Activated CD4-positive, alpha-beta T cell treated with anti-CD3 and anti-CD28 coated beads, Interleukin-2, amount 50 U/mL, for 24 hours (primary cell): ENCODE measurements around the gene RNF31.

Experiments used
- DNase-seq, 2 donors: peaks; one replicate each; pipeline ENCODE4 v3.0.0-alpha.2; 2020; ENCODE audit warnings: low read depth in 1 of 2, low spot score in 1 of 2

The RNF31 gene

GRCh38 chr14:24116128-24116814 lies 31.0 kb upstream of the RNF31 start:
- DNase-seq: no peak

GRCh38 chr14:24117179-24117578 lies 30.1 kb upstream of the RNF31 start:
- no peak for DNase-seq

GRCh38 chr14:24119691-24120090 lies 27.6 kb upstream of the RNF31 start:
- DNase-seq: no peak

- no peak for DNase-seq
Observed at GRCh38 chr14:24121210-24121609, 26.1 kb upstream of the RNF31 start.

GRCh38 chr14:24122416-24122815 lies 24.9 kb upstream of the RNF31 start:
- no peak for DNase-seq

GRCh38 chr14:24122898-24123297 lies 24.4 kb upstream of the RNF31 start:
- no peak for DNase-seq

- DNase-seq: no peak
Observed at GRCh38 chr14:24123424-24124417, 23.6 kb upstream of the RNF31 start.

DNA sequence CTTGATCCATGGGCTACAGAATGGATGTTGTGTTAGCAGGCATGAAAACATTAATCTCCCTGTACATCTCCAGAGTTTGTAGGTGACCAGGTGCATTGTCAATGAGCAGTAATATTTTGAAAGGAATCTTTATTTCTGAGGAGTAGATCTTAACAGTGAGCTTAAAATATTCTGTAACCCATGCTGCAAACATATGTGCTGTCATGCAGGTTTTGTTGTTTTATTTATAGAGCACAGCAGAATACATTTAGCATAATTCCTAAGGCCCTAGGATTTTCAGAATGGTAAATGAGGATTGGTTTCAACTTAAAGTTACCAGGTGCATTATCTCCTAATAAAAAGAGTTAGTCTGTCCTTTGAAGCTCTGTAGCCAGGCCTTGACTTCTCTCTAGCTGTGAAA lies 20.4 kb upstream of the RNF31 start:
- DNase-seq: no peak

DNA sequence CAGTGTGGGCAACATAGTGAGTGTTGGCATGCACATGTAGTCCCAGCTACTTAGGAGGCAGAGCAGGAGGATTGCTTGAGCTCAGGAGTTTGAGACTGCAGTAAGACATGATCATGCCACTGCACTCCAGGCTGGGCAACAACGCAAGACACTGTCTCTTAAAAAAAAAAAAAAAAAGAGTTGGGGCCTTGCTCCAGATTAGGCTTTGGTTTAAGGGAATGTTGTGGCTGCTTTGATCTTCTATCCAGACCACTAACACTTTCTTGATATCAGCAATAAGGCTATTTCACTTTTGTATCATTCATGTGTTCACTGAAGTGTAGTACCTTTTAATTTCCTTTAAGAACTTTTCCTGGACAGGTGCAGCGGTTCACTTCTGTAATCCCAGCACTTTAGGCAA lies 19.6 kb upstream of the RNF31 start:
- DNase-seq: no peak

DNA sequence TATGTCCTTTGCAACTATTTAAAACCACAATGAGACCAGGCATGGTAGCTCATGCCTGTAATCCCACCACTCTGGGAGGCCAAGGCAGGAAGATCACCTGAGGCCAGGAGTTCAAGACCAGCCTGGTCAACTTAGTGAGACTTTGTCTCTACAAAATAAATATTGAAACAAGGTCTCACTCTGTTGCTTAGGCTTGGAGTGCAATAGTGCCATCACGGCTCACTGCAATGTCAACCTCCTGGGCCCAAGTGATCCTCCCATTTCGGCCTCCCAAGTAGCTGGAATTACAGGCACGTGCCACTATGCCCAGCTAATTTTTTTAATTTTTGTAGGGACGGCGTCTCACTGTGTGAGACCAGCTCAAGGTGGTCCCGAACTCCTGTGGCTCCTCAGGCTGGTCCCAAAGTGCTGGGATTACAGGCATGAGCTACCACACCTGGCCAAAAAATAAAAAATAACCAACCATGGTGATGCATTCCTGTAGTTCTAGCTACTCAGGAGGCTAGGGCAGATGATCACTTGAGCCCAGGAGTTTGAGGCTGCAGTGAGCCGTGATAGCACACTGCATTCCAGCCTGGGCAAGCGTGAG lies 17.8 kb upstream of the RNF31 start:
- no peak for DNase-seq

- no peak for DNase-seq
Observed at GRCh38 chr14:24130380-24130716, 16.9 kb upstream of the RNF31 start, which contains the start of gene FITM1. FITM1 (plus strand) TSS chr14:24130659; CDS start chr14:24131564, 905 bp downstream.

DNA sequence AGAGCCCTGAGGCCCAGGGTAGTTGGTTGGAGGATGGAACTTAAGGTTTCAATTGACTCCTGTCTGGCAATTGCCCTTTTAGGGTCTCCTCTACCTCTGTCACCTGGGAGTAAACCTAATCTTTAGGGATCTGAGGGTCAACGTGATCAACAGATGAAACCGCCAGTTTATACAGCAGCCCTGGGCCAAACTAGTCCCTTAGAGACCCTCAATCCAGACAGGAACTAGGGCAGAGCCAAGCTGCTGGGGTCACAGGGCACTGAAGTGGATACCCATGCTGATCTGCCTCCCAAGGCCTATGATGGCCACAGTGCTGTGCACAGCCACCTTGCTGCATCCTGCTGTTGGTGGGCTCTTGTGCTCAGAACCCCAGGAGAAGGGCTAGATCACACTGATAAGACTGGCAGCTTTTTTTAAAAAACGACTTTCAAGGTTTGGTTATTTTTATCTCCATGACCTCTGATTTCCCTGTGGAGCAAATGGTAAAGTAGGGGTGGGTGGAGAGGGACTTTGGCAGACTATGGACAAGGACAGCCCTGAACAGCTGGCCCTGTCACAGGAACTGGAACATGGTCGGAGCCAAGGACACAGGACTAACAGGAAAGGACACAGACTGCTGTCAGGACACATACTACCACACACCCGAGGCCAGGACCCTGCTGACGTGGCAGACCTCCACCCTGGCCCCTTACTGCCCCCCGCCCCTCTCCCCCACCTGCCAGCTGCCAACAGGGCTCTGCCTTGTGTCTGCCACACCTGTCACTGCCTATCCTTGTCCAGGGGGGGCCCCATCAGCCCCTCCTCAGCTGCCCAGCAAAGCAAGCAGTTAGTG lies 16.4 kb upstream of the RNF31 start:
- no peak for DNase-seq

- no peak for DNase-seq
Observed at GRCh38 chr14:24131549-24131966, 15.7 kb upstream of the RNF31 start.

DNA sequence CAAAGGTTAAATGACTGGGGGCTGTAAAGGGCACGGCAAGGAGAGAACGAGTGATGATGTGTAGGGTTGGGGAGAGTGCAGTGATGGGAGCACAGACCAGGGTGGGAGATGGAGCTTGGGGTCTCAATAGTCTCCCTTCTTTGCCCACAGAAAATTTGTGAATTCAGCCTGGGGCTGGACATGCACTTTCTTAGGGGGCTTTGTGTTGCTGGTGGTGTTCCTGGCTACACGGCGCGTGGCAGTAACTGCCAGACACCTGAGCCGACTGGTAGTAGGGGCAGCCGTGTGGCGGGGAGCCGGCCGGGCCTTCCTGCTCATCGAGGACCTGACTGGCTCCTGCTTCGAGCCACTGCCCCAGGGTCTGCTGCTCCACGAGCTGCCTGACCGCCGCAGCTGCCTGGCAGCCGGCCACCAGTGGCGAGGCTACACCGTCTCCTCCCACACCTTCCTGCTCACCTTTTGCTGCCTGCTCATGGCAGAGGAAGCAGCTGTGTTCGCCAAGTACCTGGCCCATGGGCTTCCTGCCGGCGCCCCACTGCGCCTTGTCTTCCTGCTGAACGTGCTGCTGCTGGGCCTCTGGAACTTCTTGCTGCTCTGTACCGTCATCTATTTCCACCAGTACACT lies 15.1 kb upstream of the RNF31 start:
- DNase-seq: no peak

GRCh38 chr14:24132976-24133375 lies 14.3 kb upstream of the RNF31 start:
- no peak for DNase-seq

DNA sequence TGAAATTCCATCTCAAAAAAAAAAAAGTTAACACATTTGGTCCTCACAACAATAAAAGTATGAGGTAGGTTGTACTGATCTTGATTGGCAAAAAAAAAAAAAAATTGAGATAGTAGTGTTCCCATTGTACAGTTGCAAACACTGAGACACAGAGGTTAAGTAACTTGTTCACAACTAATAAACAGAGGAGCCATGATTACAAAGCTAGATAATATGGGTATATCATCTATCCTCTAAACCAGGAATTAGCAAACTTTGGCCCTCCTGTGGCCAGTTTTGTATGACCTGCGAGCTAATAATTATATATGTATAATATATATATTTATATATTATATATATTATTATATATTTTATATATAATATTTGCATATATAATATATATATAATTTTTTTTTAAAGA lies 13.6 kb upstream of the RNF31 start:
- no peak for DNase-seq

GRCh38 chr14:24135584-24135833 lies 11.8 kb upstream of the RNF31 start:
- no peak for DNase-seq

GRCh38 chr14:24135834-24136683 lies 11.2 kb upstream of the RNF31 start, which contains the start of gene PSME1:
PSME1 (plus strand) TSS chr14:24136194; CDS start chr14:24136263, 69 bp downstream.
- DNase-seq: peak; percentile 88 to 90

- DNase-seq: no peak
Observed at GRCh38 chr14:24136684-24137528, 10.4 kb upstream of the RNF31 start.
